GM23248 (cell line): Measurements from ENCODE around the gene PPP1R12A.

Experiments
- EZH2 ChIP-seq: fragments of 200-600 bp; sonication (generic); IDR thresholded peaks from 2 replicates; pipeline ENCODE4 v1.6.1; 2018; ENCODE audit warnings: antibody characterized with exemption, mild to moderate bottlenecking; ENCODE audit not compliant: insufficient read depth, poor library complexity, severe bottlenecking
- EZH2phosphoT487 ChIP-seq: fragments of 200-600 bp; sonication (generic); IDR thresholded peaks from 2 replicates; pipeline ENCODE4 v1.6.1; 2018; ENCODE audit warnings: antibody characterized with exemption, moderate library complexity, mild to moderate bottlenecking, low read depth; ENCODE audit not compliant: insufficient read depth

GRCh38 chr12:79939728-79940310 is 4.9 kb upstream of the PPP1R12A start:
- no peak for TF ChIP-seq EZH2
- no peak for TF ChIP-seq EZH2phosphoT487
